ENCODE data around the gene NT5C1B. TPM values are rescaled to one million over a fixed set of nuclear protein-coding genes. Genes with fewer than 3 reads are reported as not detected.

Gene NT5C1B
- total RNA-seq, 1 donor: not detected

- H3K4me3 ChIP-seq (ENCODE audit: insufficient read depth, low read length): no peak overlapping the region
- no peak for DNase-seq (ENCODE audit: insufficient read length, low spot score, missing footprints)
- H3K79me2 ChIP-seq (ENCODE audit: insufficient read depth, low read length): no peaks in the 10 kb centered on the region
- no peak for TF ChIP-seq CTCF (IDR thresholded peaks at IDR 0.05; ENCODE audit: extremely low read depth, low read depth, low read length)
- no peaks in the 10 kb centered on the region for H3K27me3 ChIP-seq (ENCODE audit: insufficient read depth, low read length)
- peaks cover 37% of the 10 kb centered on the region for H3K4me1 ChIP-seq (ENCODE audit: insufficient read depth, low read length)
- peak overlapping the region; percentile 1 for H2AFZ ChIP-seq (ENCODE audit: low read length)
- H4K20me1 ChIP-seq (ENCODE audit: insufficient read depth, low read length): no peaks in the 10 kb centered on the region
- H3K9me3 ChIP-seq (ENCODE audit: low read depth, low read length): no peaks in the 10 kb centered on the region
- H3K27ac ChIP-seq (ENCODE audit: low read depth, low read length): peak overlapping the region; percentile 64
- no peak overlapping the region for H3K4me2 ChIP-seq (ENCODE audit: insufficient read depth, low read length)
- no peaks in the 10 kb centered on the region for H3K36me3 ChIP-seq (ENCODE audit: insufficient read depth, low read length)
Measured at GRCh38 chr2:18630541-18630940, 41.2 kb upstream of the NT5C1B start.

GRCh38 chr2:18630101-18630500 lies 40.7 kb upstream of the NT5C1B start:
- TF ChIP-seq CTCF (IDR thresholded peaks at IDR 0.05; ENCODE audit: extremely low read depth, low read depth, low read length): no peak
- H3K4me1 ChIP-seq (ENCODE audit: insufficient read depth, low read length): peaks cover 41% of the 10 kb centered on the region
- peak; percentile 79 for DNase-seq (ENCODE audit: insufficient read length, low spot score, missing footprints)
- H3K4me2 ChIP-seq (ENCODE audit: insufficient read depth, low read length): no peak overlapping the region
- no peaks in the 10 kb centered on the region for H4K20me1 ChIP-seq (ENCODE audit: insufficient read depth, low read length)
- H2AFZ ChIP-seq (ENCODE audit: low read length): no peak overlapping the region
- H3K79me2 ChIP-seq (ENCODE audit: insufficient read depth, low read length): no peaks in the 10 kb centered on the region
- no peak overlapping the region for H3K4me3 ChIP-seq (ENCODE audit: insufficient read depth, low read length)
- H3K27ac ChIP-seq (ENCODE audit: low read depth, low read length): peak overlapping the region; percentile 64
- no peaks in the 10 kb centered on the region for H3K36me3 ChIP-seq (ENCODE audit: insufficient read depth, low read length)
- no peaks in the 10 kb centered on the region for H3K27me3 ChIP-seq (ENCODE audit: insufficient read depth, low read length)
- no peaks in the 10 kb centered on the region for H3K9me3 ChIP-seq (ENCODE audit: low read depth, low read length)

GRCh38 chr2:18626958-18627650 lies 37.7 kb upstream of the NT5C1B start:
- no peak overlapping the region for H3K4me3 ChIP-seq (ENCODE audit: insufficient read depth, low read length)
- no peak for TF ChIP-seq CTCF (IDR thresholded peaks at IDR 0.05; ENCODE audit: extremely low read depth, low read depth, low read length)
- DNase-seq (ENCODE audit: insufficient read length, low spot score, missing footprints): no peak
- H3K27me3 ChIP-seq (ENCODE audit: insufficient read depth, low read length): no peaks in the 10 kb centered on the region
- H3K9me3 ChIP-seq (ENCODE audit: low read depth, low read length): no peaks in the 10 kb centered on the region
- H3K4me1 ChIP-seq (ENCODE audit: insufficient read depth, low read length): peaks cover 57% of the 10 kb centered on the region
- H3K36me3 ChIP-seq (ENCODE audit: insufficient read depth, low read length): no peaks in the 10 kb centered on the region
- peak overlapping the region; percentile 65 for H3K4me2 ChIP-seq (ENCODE audit: insufficient read depth, low read length)
- no peak overlapping the region for H2AFZ ChIP-seq (ENCODE audit: low read length)
- H3K27ac ChIP-seq (ENCODE audit: low read depth, low read length): peak overlapping the region; percentile 67
- H3K79me2 ChIP-seq (ENCODE audit: insufficient read depth, low read length): no peaks in the 10 kb centered on the region
- H4K20me1 ChIP-seq (ENCODE audit: insufficient read depth, low read length): no peaks in the 10 kb centered on the region

- Histone ChIP-seq H3K4me3 (ENCODE audit: insufficient read depth, low read length) (peak overlapping the region; percentile 4), H3K27me3 (ENCODE audit: insufficient read depth, low read length) (no peaks in the 10 kb centered on the region), H3K36me3 (ENCODE audit: insufficient read depth, low read length) (no peaks in the 10 kb centered on the region), H3K79me2 (ENCODE audit: insufficient read depth, low read length) (no peaks in the 10 kb centered on the region), H3K9me3 (ENCODE audit: low read depth, low read length) (no peaks in the 10 kb centered on the region), H2AFZ (ENCODE audit: low read length) (peak overlapping the region; percentile 16), H4K20me1 (ENCODE audit: insufficient read depth, low read length) (no peaks in the 10 kb centered on the region), H3K4me2 (ENCODE audit: insufficient read depth, low read length) (peak overlapping the region; percentile 65), H3K4me1 (ENCODE audit: insufficient read depth, low read length) (peaks cover 53% of the 10 kb centered on the region), H3K27ac (ENCODE audit: low read depth, low read length) (peak overlapping the region; percentile 67)
- peak; percentile 57 for DNase-seq (ENCODE audit: insufficient read length, low spot score, missing footprints)
- no peak for TF ChIP-seq CTCF (IDR thresholded peaks at IDR 0.05; ENCODE audit: extremely low read depth, low read depth, low read length)
Measured at GRCh38 chr2:18626256-18626668, 36.9 kb upstream of the NT5C1B start.

All from osteoblast (primary cell).